HG02588 (cell line): ENCODE data around the gene DRC7.
"Not testable (repeated sequence)": the region's sequence is repeated elsewhere in the genome, so short reads cannot be mapped to it uniquely, and the experiment has no call there.

Experiments used
- ATAC-seq: cut with Tn5 transposase; IDR thresholded peaks from one replicate; pipeline ENCODE4 v1.9.1; 2021; ENCODE audit warnings: mild to moderate bottlenecking, moderate library complexity; ENCODE audit not compliant: unreplicated experiment

DRC7 gene

GRCh38 chr16:57732037-57732436 is 37.4 kb downstream of the DRC7 start:
- ATAC-seq: no peak

GRCh38 chr16:57732714-57733113 is 38.1 kb downstream of the DRC7 start:
- no peak for ATAC-seq

- no peak for ATAC-seq
These were observed 39.8 kb downstream of the DRC7 start for GRCh38 chr16:57734308-57734924.

- ATAC-seq: peak; percentile 89
These were observed 40.5 kb downstream of the DRC7 start for GRCh38 chr16:57734925-57735754.

GRCh38 chr16:57735755-57736418 is 41.3 kb downstream of the DRC7 start, which contains the start of gene KATNB1:
Gene KATNB1 (plus strand): TSS chr16:57735770. CDS start chr16:57737244, 1,474 bp downstream.
- no peak for ATAC-seq

GRCh38 chr16:57736419-57737351 is 42.1 kb downstream of the DRC7 start:
- no peak for ATAC-seq

- ATAC-seq: no peak
These were observed 44.2 kb downstream of the DRC7 start for GRCh38 chr16:57738844-57739243.

- no peak for ATAC-seq
These were observed 45.3 kb downstream of the DRC7 start for GRCh38 chr16:57739756-57740422.

- ATAC-seq: no peak
These were observed 45.9 kb downstream of the DRC7 start for GRCh38 chr16:57740423-57741071.

- no peak for ATAC-seq
These were observed 47.1 kb downstream of the DRC7 start for GRCh38 chr16:57741660-57742191.

GRCh38 chr16:57742543-57742942 is 47.9 kb downstream of the DRC7 start:
- ATAC-seq: no peak

- no peak for ATAC-seq
These were observed 48.9 kb downstream of the DRC7 start for GRCh38 chr16:57743458-57743857.

- ATAC-seq: no peak
These were observed 49.5 kb downstream of the DRC7 start for GRCh38 chr16:57743886-57744641.

- no peak for ATAC-seq
These were observed 50.0 kb downstream of the DRC7 start for GRCh38 chr16:57744642-57744903.

- no peak for ATAC-seq
These were observed 51.2 kb downstream of the DRC7 start for GRCh38 chr16:57745768-57746167.

- not testable (repeated sequence) for ATAC-seq
These were observed 51.7 kb downstream of the DRC7 start for GRCh38 chr16:57746316-57746715.

GRCh38 chr16:57747091-57747490 is 52.5 kb downstream of the DRC7 start:
- ATAC-seq: no peak

GRCh38 chr16:57747496-57747895 is 52.9 kb downstream of the DRC7 start:
- no peak for ATAC-seq

GRCh38 chr16:57747996-57748395 is 53.4 kb downstream of the DRC7 start:
- no peak for ATAC-seq
